ENCODE data around the gene PRR14.

DNA sequence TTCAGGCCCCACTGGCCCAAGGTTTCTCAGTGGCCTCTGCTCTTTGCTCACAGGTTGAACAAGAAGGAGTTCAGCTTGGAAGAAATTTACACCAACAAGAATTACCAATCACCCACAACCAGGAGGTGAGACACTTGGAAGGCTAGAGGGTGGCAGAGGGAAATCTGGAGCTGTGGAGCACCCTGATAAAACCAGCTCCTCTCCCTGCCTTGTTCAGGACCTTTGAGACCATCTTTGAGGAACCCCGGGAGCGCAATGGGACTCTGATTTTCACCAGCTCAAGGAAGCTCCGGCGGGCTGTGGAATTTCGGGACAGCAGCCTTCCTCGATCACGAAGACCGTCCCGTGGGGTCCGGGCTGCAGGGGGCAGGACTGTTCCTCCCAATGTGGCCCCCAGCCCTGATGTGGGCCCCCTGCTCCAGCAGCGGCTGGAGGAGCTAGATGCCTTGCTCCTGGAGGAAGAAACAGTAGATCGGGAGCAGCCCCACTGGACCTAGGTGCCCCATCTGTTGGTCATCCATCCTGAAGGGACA, 5.1 kb downstream of the PRR14 start:
- TF ChIP-seq YY1 (IDR thresholded peaks at IDR 0.05; ENCODE audit: insufficient read depth, insufficient read length) (no peak), SUZ12 (IDR thresholded peaks at IDR 0.05; ENCODE audit: extremely low read depth, insufficient read depth, insufficient read length) (no peak)
